Naive thymus-derived CD8-positive, alpha-beta T cell (primary cell): ENCODE results near the gene MAP1LC3B2. TPM values are rescaled to one million over a fixed set of nuclear protein-coding genes. Genes with fewer than 3 reads are reported as not detected.
A peak's percentile ranks its signal among the peaks of the same experiment; 100 is the strongest.

ENCODE experiments used
- ATAC-seq, 2 donors: fragments of 150-1000 bp; cut with Tn5 transposase in 1 of 2; sonication (Bioruptor Pico), chemical (Tn5 transposase) in 1 of 2; 1 replicate in 1 of 2; 2 replicates in 1 of 2; pipeline ENCODE4 v1.10.0; 2021; ENCODE audit warnings: mild to moderate bottlenecking in 2 of 2, moderate library complexity in 2 of 2
- POLR2A ChIA-PET: fragments of 350-600 bp; sonication (Branson Sonifier 250); formaldehyde crosslinking; loops from one replicate; lab custom pipeline; 2021; ENCODE audit warnings: antibody characterized with exemption; lab: Charles Lee
- DNase-seq, 10 donors: peaks; one replicate each; pipeline versions ENCODE4 v3.0.0 to v3.0.0-alpha.2; 2020 to 2022
- H3K27ac Mint-ChIP-seq, 10 donors: one replicate each; pipeline ENCODE4 v1.8.0; 2020 to 2022; ENCODE audit warnings: mild to moderate bottlenecking in 10 of 10, mixed read lengths in 10 of 10, moderate library complexity in 4 of 10, inconsistent platforms in 1 of 10
- H3K27me3 Mint-ChIP-seq, 5 donors: one replicate each; pipeline ENCODE4 v1.8.0; 2021 to 2022; ENCODE audit warnings: mixed read lengths in 5 of 5
- H3K36me3 Mint-ChIP-seq, 3 donors: one replicate each; pipeline ENCODE4 v1.8.0; 2020 to 2022; ENCODE audit warnings: mixed read lengths in 3 of 3, mild to moderate bottlenecking in 2 of 3, inconsistent platforms in 1 of 3
- H3K4me1 Mint-ChIP-seq, 4 donors: one replicate each; pipeline ENCODE4 v1.8.0; 2021 to 2022; ENCODE audit warnings: mixed read lengths in 4 of 4
- H3K4me3 Mint-ChIP-seq, 10 donors: one replicate each; pipeline ENCODE4 v1.8.0; 2020 to 2022; ENCODE audit warnings: mild to moderate bottlenecking in 10 of 10, mixed read lengths in 10 of 10, moderate library complexity in 6 of 10, inconsistent platforms in 1 of 10
- H3K9me3 Mint-ChIP-seq, 9 donors: one replicate each; pipeline ENCODE4 v1.8.0; 2020 to 2022; ENCODE audit warnings: mixed read lengths in 9 of 9, mild to moderate bottlenecking in 3 of 9, inconsistent platforms in 1 of 9, moderate library complexity in 1 of 9
- polyA plus RNA-seq, 3 donors: library from polyadenylated mRNA; unstranded; fragments of 300-500 nt; fragmentation: Illumina TruSeq; gene quantifications; one replicate each; pipeline ENCODE4 v1.2.3, GENCODE V29; 2021
- total RNA-seq, 8 experiments: library from RNA in 2 of 8; stranded (reverse) in 2 of 8; gene quantifications; one replicate each; pipeline ENCODE4 v1.2.3 and lab custom pipeline; 2021 to 2026

The MAP1LC3B2 gene
- total RNA-seq (1 to 10 TPM; 1.1 to 1.6 TPM), polyA plus RNA-seq (10 to 100 TPM in 1 of 3 donors, 1 to 10 TPM in 2; 5.4 to 10.3 (median 7.7) TPM), total RNA-seq (lab: John Stamatoyannopoulos, UW) (0 to 0.17 (median 0.10) reads per million in 6 experiments)

- Mint-ChIP-seq H3K27me3 (peaks cover 0 to 1% (median 0%) of the 10 kb centered on the region in 5 donors), H3K9me3 (peaks cover 0 to 4% (median 2%) of the 10 kb centered on the region in 9 donors), H3K4me1 (peaks cover 18 to 54% (median 41%) of the 10 kb centered on the region in 4 donors), H3K27ac (peak within 1 kb of the TSS; percentile 87 to 97 (median 95)), H3K36me3 (no peaks in the 10 kb centered on the region), H3K4me3 (peak within 1 kb of the TSS; percentile 78 to 91 (median 86))
- peak; percentile 91 to 93 for ATAC-seq
- POLR2A ChIA-PET, result interaction anchor here (0.6 to 2.1 kb wide), 16 partner anchors 8 to 1502 kb away, joined by 3 to 11 read pairs (median 4); no protein-coding TSS in a partner anchor
- DNase-seq, result peak; percentile 34 to 86 (median 68)
Measured at GRCh38 chr12:116559162-116559935, at the start of gene MAP1LC3B2. MAP1LC3B2 (plus strand) TSS chr12:116559381; CDS start chr12:116575943, 16,562 bp downstream.

GRCh38 chr12:116513944-116514343 lies 45.2 kb upstream of the MAP1LC3B2 start:
- no peak for ATAC-seq
- Mint-ChIP-seq H3K27ac (peak overlapping the region in 1 of 10 donors; percentile 46), H3K9me3 (no peaks in the 10 kb centered on the region), H3K36me3 (no peaks in the 10 kb centered on the region), H3K4me1 (peaks cover 0 to 7% (median 0%) of the 10 kb centered on the region in 4 donors), H3K27me3 (no peaks in the 10 kb centered on the region), H3K4me3 (no peak overlapping the region)
- no peak for DNase-seq
- POLR2A ChIA-PET, result no interaction called here

GRCh38 chr12:116515684-116516083 lies 43.5 kb upstream of the MAP1LC3B2 start:
- Mint-ChIP-seq H3K27me3 (peaks cover 0 to 2% (median 0%) of the 10 kb centered on the region in 5 donors), H3K36me3 (no peaks in the 10 kb centered on the region), H3K9me3 (no peaks in the 10 kb centered on the region), H3K4me3 (no peak overlapping the region), H3K27ac (no peak overlapping the region), H3K4me1 (peaks cover 0 to 12% (median 2%) of the 10 kb centered on the region in 4 donors)
- POLR2A ChIA-PET, result no interaction called here
- ATAC-seq, result no peak
- no peak for DNase-seq

GRCh38 chr12:116516657-116517056 lies 42.5 kb upstream of the MAP1LC3B2 start:
- H3K27me3 Mint-ChIP-seq, result peaks cover 0 to 2% (median 0%) of the 10 kb centered on the region in 5 donors
- ATAC-seq, result no peak
- peaks cover 0 to 20% (median 6%) of the 10 kb centered on the region in 4 donors for H3K4me1 Mint-ChIP-seq
- no peak overlapping the region for H3K4me3 Mint-ChIP-seq
- DNase-seq, result no peak
- POLR2A ChIA-PET, result interaction anchor here (0.5 kb wide), 1 partner anchor 82 kb away, joined by 5 read pairs; no protein-coding TSS in a partner anchor
- no peaks in the 10 kb centered on the region for H3K9me3 Mint-ChIP-seq
- H3K36me3 Mint-ChIP-seq, result no peaks in the 10 kb centered on the region
- no peak overlapping the region for H3K27ac Mint-ChIP-seq

- Mint-ChIP-seq H3K36me3 (no peaks in the 10 kb centered on the region), H3K4me3 (no peak overlapping the region), H3K4me1 (peaks cover 0 to 20% (median 6%) of the 10 kb centered on the region in 4 donors), H3K27me3 (peaks cover 0 to 2% (median 0%) of the 10 kb centered on the region in 5 donors), H3K9me3 (no peaks in the 10 kb centered on the region), H3K27ac (no peak overlapping the region)
- no peak for ATAC-seq
- POLR2A ChIA-PET, result no interaction called here
- no peak for DNase-seq
Measured at GRCh38 chr12:116517431-116518045, 41.6 kb upstream of the MAP1LC3B2 start.

- H3K27ac Mint-ChIP-seq, result peak overlapping the region in 1 of 10 donors; percentile 3
- POLR2A ChIA-PET, result no interaction called here
- H3K9me3 Mint-ChIP-seq, result no peaks in the 10 kb centered on the region
- H3K36me3 Mint-ChIP-seq, result no peaks in the 10 kb centered on the region
- H3K4me3 Mint-ChIP-seq, result no peak overlapping the region
- ATAC-seq (no peak), DNase-seq (no peak)
- H3K27me3 Mint-ChIP-seq, result peaks cover 0 to 5% (median 0%) of the 10 kb centered on the region in 5 donors
- peaks cover 0 to 20% (median 6%) of the 10 kb centered on the region in 4 donors for H3K4me1 Mint-ChIP-seq
Measured at GRCh38 chr12:116520225-116520760, 38.9 kb upstream of the MAP1LC3B2 start.

- H3K27ac Mint-ChIP-seq, result peak overlapping the region in 3 of 10 donors; percentile 3 to 39 (median 37)
- no peak for ATAC-seq
- H3K27me3 Mint-ChIP-seq, result peaks cover 0 to 5% (median 0%) of the 10 kb centered on the region in 5 donors
- H3K9me3 Mint-ChIP-seq, result no peaks in the 10 kb centered on the region
- no peaks in the 10 kb centered on the region for H3K36me3 Mint-ChIP-seq
- H3K4me3 Mint-ChIP-seq, result no peak overlapping the region
- DNase-seq, result no peak
- POLR2A ChIA-PET, result no interaction called here
- peaks cover 0 to 20% (median 6%) of the 10 kb centered on the region in 4 donors for H3K4me1 Mint-ChIP-seq
Measured at GRCh38 chr12:116520801-116521471, 38.2 kb upstream of the MAP1LC3B2 start.

GRCh38 chr12:116524311-116524710 lies 34.9 kb upstream of the MAP1LC3B2 start:
- Mint-ChIP-seq H3K36me3 (no peaks in the 10 kb centered on the region), H3K27ac (no peak overlapping the region), H3K27me3 (peaks cover 0 to 8% (median 3%) of the 10 kb centered on the region in 5 donors), H3K4me1 (peaks cover 0 to 11% (median 6%) of the 10 kb centered on the region in 4 donors), H3K4me3 (no peak overlapping the region), H3K9me3 (no peaks in the 10 kb centered on the region)
- POLR2A ChIA-PET, result no interaction called here
- DNase-seq (no peak), ATAC-seq (no peak)

GRCh38 chr12:116524964-116525379 lies 34.2 kb upstream of the MAP1LC3B2 start:
- DNase-seq, result no peak
- ATAC-seq, result no peak
- H3K36me3 Mint-ChIP-seq, result no peaks in the 10 kb centered on the region
- POLR2A ChIA-PET, result no interaction called here
- H3K27ac Mint-ChIP-seq, result peak overlapping the region in 1 of 10 donors; percentile 56
- peaks cover 0 to 9% (median 6%) of the 10 kb centered on the region in 4 donors for H3K4me1 Mint-ChIP-seq
- no peak overlapping the region for H3K4me3 Mint-ChIP-seq
- peaks cover 0 to 8% (median 3%) of the 10 kb centered on the region in 5 donors for H3K27me3 Mint-ChIP-seq
- H3K9me3 Mint-ChIP-seq, result no peaks in the 10 kb centered on the region

GRCh38 chr12:116525418-116526001 lies 33.7 kb upstream of the MAP1LC3B2 start:
- Mint-ChIP-seq H3K4me3 (no peak overlapping the region), H3K27ac (no peak overlapping the region), H3K9me3 (no peaks in the 10 kb centered on the region), H3K27me3 (peaks cover 2 to 12% (median 5%) of the 10 kb centered on the region in 5 donors), H3K4me1 (peaks cover 0 to 9% (median 7%) of the 10 kb centered on the region in 4 donors), H3K36me3 (no peaks in the 10 kb centered on the region)
- POLR2A ChIA-PET, result no interaction called here
- DNase-seq (no peak), ATAC-seq (no peak)

GRCh38 chr12:116528065-116528464 lies 31.1 kb upstream of the MAP1LC3B2 start:
- peaks cover 10 to 15% (median 11%) of the 10 kb centered on the region in 4 donors for H3K4me1 Mint-ChIP-seq
- H3K27me3 Mint-ChIP-seq, result peaks cover 2 to 12% (median 5%) of the 10 kb centered on the region in 5 donors
- no peak overlapping the region for H3K4me3 Mint-ChIP-seq
- no peaks in the 10 kb centered on the region for H3K36me3 Mint-ChIP-seq
- no peak overlapping the region for H3K27ac Mint-ChIP-seq
- no peaks in the 10 kb centered on the region for H3K9me3 Mint-ChIP-seq
- DNase-seq (no peak), ATAC-seq (no peak)
- POLR2A ChIA-PET, result no interaction called here

GRCh38 chr12:116528498-116528897 lies 30.7 kb upstream of the MAP1LC3B2 start:
- peaks cover 2 to 12% (median 5%) of the 10 kb centered on the region in 5 donors for H3K27me3 Mint-ChIP-seq
- no peaks in the 10 kb centered on the region for H3K36me3 Mint-ChIP-seq
- peaks cover 12 to 20% (median 15%) of the 10 kb centered on the region in 4 donors for H3K4me1 Mint-ChIP-seq
- no peaks in the 10 kb centered on the region for H3K9me3 Mint-ChIP-seq
- ATAC-seq (no peak), DNase-seq (no peak)
- H3K4me3 Mint-ChIP-seq, result no peak overlapping the region
- no peak overlapping the region for H3K27ac Mint-ChIP-seq
- POLR2A ChIA-PET, result no interaction called here
